GM21737 (cell line): Measurements from ENCODE around the gene PALLD.

ENCODE experiments used
- ATAC-seq: cut with Tn5 transposase; IDR thresholded peaks from one replicate; pipeline ENCODE4 v1.9.1; 2021; ENCODE audit warnings: mild to moderate bottlenecking, moderate library complexity; ENCODE audit not compliant: unreplicated experiment

PALLD gene

DNA sequence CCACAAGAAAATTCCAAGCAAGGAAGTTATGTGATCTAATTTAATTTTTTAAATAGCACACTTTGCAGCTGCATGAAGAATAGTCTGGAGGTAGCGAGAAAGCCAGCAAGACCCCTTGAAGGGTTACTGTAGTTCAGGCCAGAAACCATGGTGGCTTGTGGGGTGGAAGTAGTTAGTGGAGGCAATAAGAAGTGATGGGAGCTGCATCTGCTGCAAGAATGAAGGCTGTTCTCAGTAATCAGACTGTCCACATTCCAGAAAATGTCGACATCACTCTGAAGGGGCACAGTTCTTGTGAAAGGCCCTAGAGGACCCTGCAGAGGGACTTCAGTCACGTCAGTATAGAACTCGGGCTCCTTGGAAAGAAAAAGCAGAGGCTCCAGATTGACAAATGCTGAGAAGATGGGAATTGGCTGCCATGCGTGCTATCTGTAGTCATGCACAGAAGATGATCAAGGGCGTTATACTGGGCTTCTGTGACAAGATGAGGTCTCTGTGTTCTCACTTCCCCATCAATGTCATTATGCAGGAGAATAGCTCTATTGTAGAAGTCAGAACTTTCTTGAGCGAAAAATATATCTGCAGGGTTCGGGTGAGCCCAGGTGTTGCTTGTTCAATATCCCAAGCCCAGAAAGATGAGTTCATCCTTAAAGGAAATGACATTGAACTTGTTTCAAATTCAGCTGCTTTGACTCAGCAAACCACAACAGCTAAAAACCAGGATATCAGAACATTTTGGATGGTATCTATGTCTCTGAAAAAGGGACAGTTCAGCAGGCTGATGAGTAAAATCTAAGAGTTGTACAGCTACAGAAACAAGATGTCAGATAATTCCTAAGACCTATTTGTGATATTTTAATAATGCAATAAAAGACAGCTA is 259.0 kb downstream of the PALLD start:
- ATAC-seq: no peak

GRCh38 chr4:168757500-168757899 is 260.6 kb downstream of the PALLD start:
- ATAC-seq: no peak

GRCh38 chr4:168758351-168758876 is 261.6 kb downstream of the PALLD start:
- no peak for ATAC-seq

DNA sequence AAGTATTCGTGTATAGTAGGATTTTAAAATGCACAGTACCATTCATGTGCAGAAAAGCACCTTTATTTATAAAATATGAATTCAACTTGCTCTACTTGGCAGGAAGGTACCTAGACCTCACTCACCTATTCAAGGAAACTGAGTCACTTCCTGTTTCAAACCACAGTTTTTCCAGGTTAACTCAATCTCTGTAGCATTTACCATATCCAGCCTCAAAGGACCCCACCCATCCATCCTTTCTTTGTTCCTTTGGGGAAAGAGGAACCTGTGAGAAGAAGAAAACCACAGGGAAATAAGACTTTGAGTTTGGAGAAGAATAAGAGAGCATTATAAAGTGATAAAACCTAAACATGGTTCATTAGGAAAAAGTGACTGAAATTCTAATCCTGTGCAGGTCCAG is 262.5 kb downstream of the PALLD start:
- ATAC-seq: no peak

GRCh38 chr4:168759959-168760527 is 263.2 kb downstream of the PALLD start:
- no peak for ATAC-seq

- no peak for ATAC-seq
Measured at GRCh38 chr4:168761066-168761465, 264.2 kb downstream of the PALLD start.

DNA sequence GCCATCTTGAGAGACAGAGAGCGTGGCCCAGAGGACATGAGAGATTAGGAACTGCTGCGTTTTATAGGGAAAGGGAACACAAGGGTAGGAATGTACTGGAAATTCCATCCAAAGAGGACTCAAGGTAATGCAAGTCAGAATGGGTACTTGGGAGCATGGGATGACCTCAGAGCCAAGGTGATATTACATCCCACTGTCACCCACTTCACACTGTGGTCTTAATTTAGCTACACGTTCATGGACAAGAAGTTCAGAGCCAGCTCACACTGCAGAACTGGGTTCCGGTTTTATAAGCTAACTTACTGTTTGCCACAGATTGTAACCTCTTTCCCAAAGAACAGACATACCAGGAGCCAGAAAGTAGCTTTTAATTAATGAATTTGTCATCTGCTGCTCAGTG is 268.5 kb downstream of the PALLD start:
- no peak for ATAC-seq

DNA sequence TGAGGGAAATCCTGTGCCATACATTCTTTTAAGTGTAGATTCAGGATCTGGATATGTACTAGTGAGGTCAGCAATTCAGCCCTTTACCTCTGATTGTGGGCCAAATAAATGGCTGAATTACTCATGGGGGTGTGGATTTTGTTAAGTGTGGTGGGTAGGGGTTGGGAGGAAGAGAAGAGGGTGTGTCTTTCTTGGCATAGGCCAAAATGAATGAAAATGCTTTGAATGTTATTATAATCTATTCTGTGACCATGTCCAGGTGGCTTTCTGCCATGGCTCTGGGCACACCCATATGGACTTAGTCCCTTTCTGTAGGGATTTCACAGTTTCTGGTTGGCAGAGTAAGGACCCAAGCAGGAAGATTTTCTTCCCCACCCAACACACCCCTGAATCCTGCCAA is 268.9 kb downstream of the PALLD start:
- no peak for ATAC-seq

- no peak for ATAC-seq
Measured at GRCh38 chr4:168766604-168767316, 269.9 kb downstream of the PALLD start.

GRCh38 chr4:168769416-168769815 is 272.6 kb downstream of the PALLD start:
- no peak for ATAC-seq

GRCh38 chr4:168769837-168770236 is 273.0 kb downstream of the PALLD start:
- ATAC-seq: no peak

- no peak for ATAC-seq
Measured at GRCh38 chr4:168771251-168771650, 274.4 kb downstream of the PALLD start.

- no peak for ATAC-seq
Measured at GRCh38 chr4:168773388-168774195, 276.7 kb downstream of the PALLD start.

- no peak for ATAC-seq
Measured at GRCh38 chr4:168776382-168776781, 279.5 kb downstream of the PALLD start.

- no peak for ATAC-seq
Measured at GRCh38 chr4:168777277-168777965, 280.6 kb downstream of the PALLD start.

- no peak for ATAC-seq
Measured at GRCh38 chr4:168781341-168781740, 284.5 kb downstream of the PALLD start.

- no peak for ATAC-seq
Measured at GRCh38 chr4:168781926-168782325, 285.1 kb downstream of the PALLD start.

DNA sequence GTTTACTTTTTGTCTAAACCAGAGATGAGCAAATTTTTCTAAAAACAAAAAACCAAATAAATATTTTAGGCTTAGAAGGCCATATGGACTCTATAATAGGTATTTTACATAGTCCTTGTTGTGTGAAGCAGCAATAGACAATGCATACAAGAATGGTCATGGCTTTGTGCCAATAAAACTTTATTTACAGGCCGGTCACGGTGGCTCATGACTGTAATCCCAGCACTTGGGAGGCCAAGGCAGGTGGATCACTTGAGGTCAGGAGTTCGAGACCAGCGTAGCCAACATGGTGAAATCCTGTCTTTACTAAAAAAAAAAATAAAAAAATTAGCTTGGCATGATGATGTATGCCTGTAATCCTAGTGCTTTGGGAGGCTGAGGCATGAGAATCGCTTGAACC is 285.6 kb downstream of the PALLD start:
- ATAC-seq: no peak

DNA sequence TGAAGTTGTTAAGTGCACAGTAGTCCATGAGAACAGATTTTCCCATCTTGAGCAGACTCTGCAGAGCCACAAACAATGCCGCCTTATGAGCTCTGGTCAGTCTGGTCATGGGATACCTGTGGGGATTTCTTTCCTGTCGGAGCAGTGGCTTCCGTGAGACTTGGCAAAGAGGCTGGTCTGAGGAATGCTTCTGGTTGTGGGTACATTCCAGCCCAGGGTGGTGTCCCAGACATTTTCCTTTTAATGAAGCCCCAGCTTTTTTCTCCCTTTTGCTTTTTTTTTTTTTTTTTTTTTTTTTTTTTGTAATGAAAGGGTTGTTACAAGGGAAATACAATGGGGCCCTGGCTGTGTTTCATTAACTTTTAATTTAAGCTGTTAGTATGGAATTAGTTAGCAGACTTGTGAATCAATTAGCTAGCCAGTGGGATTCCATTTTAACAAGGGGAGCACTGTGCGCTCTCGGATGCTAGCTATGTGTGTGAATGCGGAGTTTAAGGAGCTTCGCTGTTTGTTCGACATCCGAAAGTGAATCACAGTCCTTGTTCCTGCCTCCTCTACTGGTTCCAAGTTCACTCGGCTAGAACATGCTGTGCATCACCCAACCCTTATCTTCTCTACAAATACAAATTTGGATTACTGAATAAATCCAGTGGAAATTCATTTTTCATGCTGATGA is 288.1 kb downstream of the PALLD start:
- ATAC-seq: no peak

GRCh38 chr4:168787334-168787733 is 290.5 kb downstream of the PALLD start:
- ATAC-seq: no peak
